GM19468 (cell line): ENCODE measurements around the gene PTGES.

Experiments used
- ATAC-seq: cut with Tn5 transposase; IDR thresholded peaks from one replicate; pipeline ENCODE4 v1.9.1; 2021; ENCODE audit warnings: mild to moderate bottlenecking, moderate library complexity, moderate number of reproducible peaks; ENCODE audit not compliant: unreplicated experiment; ENCODE audit errors: extremely low read depth

Gene PTGES

DNA sequence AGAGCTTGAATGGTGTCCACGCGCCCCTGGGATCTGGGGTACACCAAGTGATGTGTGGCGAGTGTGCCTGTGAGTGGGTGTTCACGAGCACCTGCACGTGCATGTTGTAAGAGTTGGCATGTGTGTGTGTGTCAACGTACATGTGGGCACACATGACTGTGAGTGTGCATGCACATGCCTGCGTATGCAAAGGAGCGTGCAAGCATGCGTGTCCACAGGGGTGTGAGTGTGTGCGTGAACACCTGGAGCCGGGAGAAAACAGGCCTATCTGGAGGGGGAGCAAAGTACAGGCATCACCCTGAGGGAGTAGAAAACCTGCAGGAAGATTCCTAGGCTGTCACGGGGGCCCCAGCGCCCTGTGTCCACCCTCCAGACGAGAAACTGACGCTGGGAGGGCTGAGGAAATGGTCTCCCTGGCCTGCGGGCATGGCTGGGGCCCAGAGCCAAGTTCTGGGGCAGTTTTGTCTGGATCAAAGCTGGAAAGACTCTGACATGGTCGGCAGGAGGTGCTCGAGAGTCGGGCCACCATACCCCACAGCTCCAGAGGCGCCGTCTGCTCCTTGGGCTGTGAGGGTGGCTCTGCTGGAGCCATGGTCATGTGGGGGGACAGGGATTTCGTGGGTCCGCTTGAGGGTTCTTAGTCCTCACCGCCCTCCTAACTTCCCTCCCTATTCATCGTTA, 31.8 kb downstream of the PTGES start:
- ATAC-seq = no peak

DNA sequence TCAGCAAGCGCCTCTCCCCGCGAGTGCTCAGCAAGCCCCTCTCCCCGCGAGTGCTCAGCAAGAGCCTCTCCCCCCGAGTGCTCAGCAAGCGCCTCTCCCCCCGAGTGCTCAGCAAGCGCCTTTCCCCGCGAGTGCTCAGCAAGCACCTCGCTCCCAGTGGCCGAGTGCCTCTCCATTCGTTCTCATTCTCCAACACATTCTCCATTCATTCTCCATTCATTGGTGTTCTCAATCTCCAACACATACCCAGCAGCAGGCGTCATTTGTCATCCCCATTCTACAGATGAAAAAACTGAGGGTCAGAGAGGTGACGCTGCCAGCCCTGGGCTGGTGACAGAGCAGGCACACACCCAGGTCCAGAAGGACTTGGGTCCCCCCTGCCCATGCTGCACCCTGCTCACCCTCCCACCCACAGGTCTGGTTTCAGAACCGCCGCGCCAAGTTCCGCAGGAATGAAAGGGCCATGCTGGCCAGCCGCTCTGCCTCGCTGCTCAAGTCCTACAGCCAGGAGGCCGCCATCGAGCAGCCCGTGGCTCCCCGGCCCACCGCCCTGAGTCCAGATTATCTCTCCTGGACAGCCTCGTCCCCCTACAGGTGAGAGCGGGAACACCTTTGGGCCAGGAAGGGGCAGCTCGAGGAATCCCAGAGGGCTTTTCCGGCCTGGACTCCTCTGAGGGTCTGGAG, 32.5 kb downstream of the PTGES start:
- ATAC-seq = no peak

DNA sequence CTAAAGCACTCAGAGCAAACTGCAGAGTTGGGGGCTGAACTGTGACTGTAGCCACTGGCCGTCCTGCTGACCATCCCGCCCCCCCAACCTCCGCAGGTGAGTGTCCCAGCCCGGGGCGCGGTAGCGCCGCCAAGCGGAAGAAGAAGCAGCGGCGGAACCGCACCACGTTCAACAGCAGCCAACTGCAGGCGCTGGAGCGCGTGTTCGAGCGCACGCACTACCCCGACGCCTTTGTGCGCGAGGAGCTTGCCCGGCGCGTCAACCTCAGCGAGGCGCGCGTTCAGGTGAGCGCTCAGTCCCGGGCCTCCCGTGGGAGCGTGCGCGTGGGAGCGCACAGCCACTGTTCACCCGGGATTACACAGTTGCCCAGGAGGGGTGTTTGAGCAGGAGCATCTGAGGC, 33.7 kb downstream of the PTGES start:
- ATAC-seq = no peak

GRCh38 chr9:129718647-129719046, 34.2 kb downstream of the PTGES start:
- ATAC-seq = no peak

GRCh38 chr9:129717991-129718390, 34.9 kb downstream of the PTGES start:
- no peak for ATAC-seq

- ATAC-seq = no peak
Observed at GRCh38 chr9:129716091-129716490, 36.8 kb downstream of the PTGES start.

DNA sequence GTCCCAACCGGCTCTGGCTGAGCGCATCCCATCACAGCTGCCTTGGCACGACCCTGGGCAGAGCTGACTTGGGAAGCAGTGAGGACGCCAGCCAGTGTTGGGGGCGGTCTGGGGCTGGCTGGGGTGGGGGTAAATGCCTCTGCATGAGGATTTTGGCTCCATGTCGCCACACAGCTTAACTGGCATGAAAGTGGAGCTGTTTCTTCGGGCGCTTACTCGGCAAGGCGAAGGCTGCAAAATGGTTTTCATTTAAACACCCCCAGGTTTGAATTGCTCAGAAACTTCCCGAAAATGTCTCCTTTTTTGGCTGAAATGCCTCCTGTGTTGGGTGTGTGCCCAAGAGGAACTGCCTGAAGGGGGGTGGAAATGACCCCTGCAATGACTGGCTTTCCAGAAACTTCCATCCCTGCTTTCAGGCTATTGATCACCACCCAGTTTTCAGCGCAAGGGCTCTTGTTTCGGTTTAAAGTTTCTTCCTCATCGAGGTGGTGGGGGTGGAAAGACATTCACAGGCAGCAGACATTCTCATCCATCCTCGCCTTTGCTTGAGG, 38.3 kb downstream of the PTGES start:
- ATAC-seq = no peak

- no peak for ATAC-seq
Observed at GRCh38 chr9:129713402-129713679, 39.5 kb downstream of the PTGES start.

DNA sequence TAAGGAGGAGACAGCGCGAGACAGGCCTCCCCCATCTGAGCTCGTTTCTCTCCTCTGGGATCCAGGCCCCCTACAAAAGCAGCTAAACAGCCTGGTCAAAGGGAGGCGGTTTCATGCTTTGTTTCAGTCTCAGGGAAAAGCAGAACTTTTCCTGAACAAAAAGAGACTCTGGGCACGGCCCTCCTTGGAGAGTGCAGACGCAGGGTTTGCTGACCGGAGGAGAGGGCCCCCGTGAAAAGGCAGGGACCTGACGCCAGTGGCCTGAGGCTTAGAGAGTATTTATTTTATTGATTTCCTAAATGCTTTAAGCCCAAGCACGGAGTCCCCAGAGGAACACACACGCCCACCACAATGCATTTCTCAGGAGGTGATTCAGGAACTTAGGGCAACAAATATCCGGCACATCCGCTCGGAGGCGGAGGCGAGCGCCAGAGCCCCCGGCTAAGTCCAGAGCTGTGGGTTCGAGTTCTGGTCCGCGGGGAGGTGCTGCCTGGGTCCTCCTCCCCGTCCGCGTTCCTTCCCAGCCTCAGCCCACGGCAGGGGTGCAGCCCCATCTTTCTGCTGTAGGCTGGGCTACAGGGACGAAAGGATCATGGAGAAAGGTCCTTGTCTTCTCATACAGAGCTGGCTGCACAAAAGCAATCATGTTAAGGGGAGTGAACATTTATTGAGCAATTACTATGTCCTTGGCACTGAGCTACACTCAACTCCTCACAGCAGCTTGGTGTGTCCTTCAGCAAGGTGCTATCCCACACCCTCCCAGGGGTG, 40.0 kb downstream of the PTGES start:
- no peak for ATAC-seq

DNA sequence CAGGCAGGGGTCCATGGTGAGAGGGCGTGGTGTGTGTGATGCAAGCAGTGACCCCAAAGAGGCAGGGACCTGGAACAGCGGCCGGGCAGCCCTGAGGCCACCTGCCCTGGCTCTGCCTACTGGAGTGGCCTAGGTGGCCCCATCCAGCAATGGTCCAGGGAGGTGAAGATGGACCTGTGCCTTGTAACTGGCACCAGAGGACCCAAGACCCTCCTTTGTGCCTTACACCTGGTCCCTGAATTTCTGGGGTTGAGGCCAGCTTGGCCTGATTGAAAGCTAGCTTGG, 42.7 kb downstream of the PTGES start:
- ATAC-seq = no peak

DNA sequence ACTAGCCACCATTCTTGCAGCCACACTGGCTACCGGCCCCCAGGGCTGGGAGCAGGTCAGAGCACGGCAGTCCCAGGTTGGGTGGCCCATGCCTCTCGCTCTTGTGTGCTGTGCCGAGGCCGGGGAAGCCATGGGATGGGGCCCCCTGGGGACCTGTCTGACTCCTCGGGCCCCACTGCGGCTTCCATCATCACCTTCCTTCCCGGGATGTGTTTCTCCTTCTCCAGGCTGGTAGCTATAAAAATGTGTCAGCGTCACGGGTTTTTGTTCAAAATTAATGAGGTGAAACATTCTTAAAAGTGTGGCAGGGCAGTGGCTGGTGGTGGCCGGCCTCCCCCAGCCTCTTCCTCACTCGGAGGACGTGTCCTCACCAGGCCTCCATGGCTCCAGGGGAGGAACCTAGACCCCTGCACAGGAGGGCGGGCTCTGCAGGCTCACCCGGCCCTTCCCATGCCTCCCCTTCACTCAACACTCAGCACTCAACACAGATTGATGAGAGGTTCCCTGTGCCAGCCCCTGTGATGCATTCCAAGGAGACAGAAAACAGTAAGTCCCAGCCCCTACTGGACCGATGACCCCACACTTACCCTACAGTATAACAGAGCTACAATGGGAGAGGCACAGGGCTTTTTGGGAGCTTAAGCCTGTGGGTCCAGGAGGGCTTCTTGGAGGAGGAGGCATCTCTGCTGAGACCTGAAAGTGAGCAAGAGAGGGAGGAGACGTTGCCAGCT, 43.2 kb downstream of the PTGES start:
- ATAC-seq = no peak

- no peak for ATAC-seq
Observed at GRCh38 chr9:129708793-129709192, 44.0 kb downstream of the PTGES start.

GRCh38 chr9:129704807-129705206, 48.0 kb downstream of the PTGES start:
- ATAC-seq = no peak

- no peak for ATAC-seq
Observed at GRCh38 chr9:129703667-129704355, 49.0 kb downstream of the PTGES start.

GRCh38 chr9:129702589-129703520, 50.0 kb downstream of the PTGES start:
- no peak for ATAC-seq

- no peak for ATAC-seq
Observed at GRCh38 chr9:129701549-129701948, 51.3 kb downstream of the PTGES start.

DNA sequence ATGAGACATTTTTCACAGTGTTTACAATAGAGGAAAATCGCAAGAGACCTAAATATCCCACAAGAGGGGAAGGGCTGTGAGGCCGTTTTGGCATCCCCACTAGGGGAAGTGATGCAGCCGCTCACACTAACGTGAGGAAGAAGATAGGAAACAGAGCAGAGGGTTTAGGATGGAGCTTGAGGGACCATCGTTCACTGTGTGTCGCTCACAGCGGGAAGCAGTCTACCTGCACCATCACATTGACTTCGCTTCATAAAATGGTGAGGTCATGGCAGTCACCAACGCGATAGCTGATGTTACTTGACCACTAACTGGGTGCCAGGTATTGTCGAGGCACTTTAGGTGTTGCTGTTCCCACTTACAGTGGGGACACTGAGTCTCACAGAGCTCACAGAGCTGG, 51.8 kb downstream of the PTGES start:
- no peak for ATAC-seq

- ATAC-seq = no peak
Observed at GRCh38 chr9:129698254-129698757, 54.5 kb downstream of the PTGES start.

GRCh38 chr9:129697656-129698253, 55.1 kb downstream of the PTGES start:
- no peak for ATAC-seq
